H1 (cell line): ENCODE data around the gene PRKAR1B. TPM values are rescaled to one million over a fixed set of nuclear protein-coding genes. Genes with fewer than 3 reads are reported as not detected.

ENCODE experiments used
- CTCF ChIA-PET: fragments of 300-600 bp; sonication (Branson Sonifier 250); formaldehyde crosslinking; loops from one replicate; lab custom pipeline; 2021; ENCODE audit not compliant: partially characterized antibody; lab: Charles Lee
- POLR2A ChIA-PET: fragments of 300-600 bp; sonication (Branson Sonifier 250); formaldehyde crosslinking; loops from one replicate; lab custom pipeline; 2021; ENCODE audit warnings: inconsistent platforms; ENCODE audit not compliant: partially characterized antibody; lab: Charles Lee
- DNase-seq, 2 experiments: peaks; one replicate each; pipeline versions ENCODE4 v3.0.0 to v3.0.0-alpha.2; 2010 to 2022; ENCODE audit warnings: low spot score in 2 of 2, low read depth in 1 of 2, mixed read lengths in 1 of 2
- FAIRE-seq: peaks from 2 replicates; lab custom pipeline; 2011; peaks lifted over from hg19 to GRCh38; lab: Jason Lieb, UNC
- H2AFZ ChIP-seq: 2 replicates; pipeline ENCODE4 v1.8.1; 2012; ENCODE audit warnings: low read length, inconsistent platforms
- H2AK5ac ChIP-seq: 2 replicates; pipeline ENCODE4 v1.6.1; 2013; ENCODE audit warnings: low read depth, low read length
- H2BK120ac ChIP-seq: replicated peaks from 2 replicates; pipeline ENCODE3; 2013; ENCODE audit warnings: low read depth, low read length, inconsistent platforms
- H2BK12ac ChIP-seq: 2 replicates; pipeline ENCODE4 v1.6.1; 2013; ENCODE audit warnings: low read depth, low read length
- H2BK15ac ChIP-seq: 2 replicates; pipeline ENCODE4 v1.6.1; 2013; ENCODE audit warnings: low read length
- H2BK20ac ChIP-seq: 2 replicates; pipeline ENCODE4 v1.6.1; 2013; ENCODE audit warnings: low read length
- H2BK5ac ChIP-seq: 2 replicates; pipeline ENCODE4 v1.6.1; 2013; ENCODE audit warnings: low read depth, low read length
- H3K14ac ChIP-seq: 2 replicates; pipeline ENCODE4 v1.6.1; 2013; ENCODE audit warnings: inconsistent platforms; ENCODE audit not compliant: insufficient read length
- H3K18ac ChIP-seq: 2 replicates; pipeline ENCODE4 v1.6.1; 2013; ENCODE audit warnings: low read length; ENCODE audit errors: extremely low read depth
- H3K23ac ChIP-seq: 2 replicates; pipeline ENCODE4 v1.6.1; 2013; ENCODE audit warnings: inconsistent platforms; ENCODE audit not compliant: insufficient read length
- H3K23me2 ChIP-seq: 2 replicates; pipeline ENCODE4 v1.6.1; 2013; ENCODE audit warnings: low read depth, low read length
- H3K27ac ChIP-seq: 2 replicates; pipeline ENCODE4 v1.6.1; 2011; ENCODE audit warnings: low read depth, low read length, inconsistent platforms
- H3K27me3 ChIP-seq, 4 experiments: replicated peaks in 1 of 4; 1 replicate in 1 of 4; 2 replicates in 3 of 4; pipeline versions ENCODE4 v1.6.1 to v1.8.1; 2011 to 2013; ENCODE audit warnings: low read length in 3 of 4, mild to moderate bottlenecking in 3 of 4, inconsistent platforms in 2 of 4, mixed read lengths in 2 of 4, moderate library complexity in 1 of 4; ENCODE audit not compliant: control insufficient read depth in 3 of 4, insufficient read depth in 3 of 4; ENCODE audit errors: extremely low read depth in 1 of 4
- H3K36me3 ChIP-seq, 4 experiments: 2 replicates each; pipeline versions ENCODE4 v1.6.1 to v1.8.1; 2011 to 2013; ENCODE audit warnings: mild to moderate bottlenecking in 4 of 4, low read length in 3 of 4, moderate library complexity in 2 of 4, control low read depth in 1 of 4, inconsistent platforms in 1 of 4; ENCODE audit not compliant: insufficient read depth in 4 of 4, control insufficient read depth in 2 of 4
- H3K4ac ChIP-seq: replicated peaks from 2 replicates; pipeline ENCODE3; 2013; ENCODE audit warnings: low read length, low read depth, mixed read lengths, inconsistent platforms; ENCODE audit not compliant: insufficient read length
- H3K4me1 ChIP-seq, 4 experiments: replicated peaks in 1 of 4; 1 replicate in 1 of 4; 2 replicates in 3 of 4; pipeline versions ENCODE4 v1.6.1 to v1.8.1; 2011 to 2013; ENCODE audit warnings: low read length in 3 of 4, inconsistent platforms in 2 of 4, mixed read lengths in 1 of 4; ENCODE audit not compliant: insufficient read depth in 4 of 4, control insufficient read depth in 3 of 4
- H3K4me2 ChIP-seq, 2 experiments: 2 replicates each; pipeline versions ENCODE4 v1.6.1 to v1.8.1; 2011 to 2013; ENCODE audit warnings: low read depth in 2 of 2, low read length in 2 of 2, control low read depth in 1 of 2, inconsistent platforms in 1 of 2, mild to moderate bottlenecking in 1 of 2; ENCODE audit not compliant: insufficient read depth in 1 of 2
- H3K4me3 ChIP-seq, 4 experiments: fragments of 200-600, 300-600 bp in 1 of 4; sonication (generic), shearing (Covaris generic), sonication (Bioruptor Twin) in 1 of 4; 2 replicates each; pipeline versions ENCODE4 v1.5.1 to v1.8.1; 2011 to 2016; ENCODE audit warnings: low read length in 4 of 4, low read depth in 3 of 4, control low read depth in 2 of 4, inconsistent platforms in 2 of 4, mild to moderate bottlenecking in 2 of 4, mixed read lengths in 1 of 4, moderate library complexity in 1 of 4; ENCODE audit not compliant: insufficient read depth in 2 of 4; ENCODE audit errors: extremely low read depth in 1 of 4
- H3K56ac ChIP-seq: replicated peaks from 2 replicates; pipeline ENCODE3; 2013; ENCODE audit warnings: low read depth, mild to moderate bottlenecking, mixed read lengths, low read length, inconsistent platforms; ENCODE audit not compliant: insufficient read length
- H3K79me1 ChIP-seq: 2 replicates; pipeline ENCODE4 v1.6.1; 2013; ENCODE audit warnings: low read depth, low read length, control low read depth
- H3K79me2 ChIP-seq, 2 experiments: 2 replicates each; pipeline versions ENCODE4 v1.6.1 to v1.8.1; 2012 to 2013; ENCODE audit warnings: low read length in 2 of 2, mild to moderate bottlenecking in 2 of 2, inconsistent platforms in 1 of 2; ENCODE audit not compliant: insufficient read depth in 2 of 2, control insufficient read depth in 1 of 2
- H3K9ac ChIP-seq, 4 experiments: replicated peaks in 1 of 4; 1 replicate in 1 of 4; 2 replicates in 3 of 4; pipeline versions ENCODE4 v1.6.1 to v1.8.1; 2011 to 2013; ENCODE audit warnings: low read depth in 3 of 4, low read length in 3 of 4, control low read depth in 2 of 4, mild to moderate bottlenecking in 2 of 4, moderate library complexity in 2 of 4, inconsistent platforms in 1 of 4; ENCODE audit errors: extremely low read depth in 1 of 4
- H3K9me3 ChIP-seq, 2 experiments: 2 replicates each; pipeline versions ENCODE4 v1.6.1 to v1.8.1; 2012 to 2013; ENCODE audit warnings: mild to moderate bottlenecking in 2 of 2, moderate library complexity in 2 of 2, control low read depth in 1 of 2, inconsistent platforms in 1 of 2, low read depth in 1 of 2, low read length in 1 of 2, mixed read lengths in 1 of 2; ENCODE audit not compliant: insufficient read depth in 2 of 2
- H4K20me1 ChIP-seq, 2 experiments: replicated peaks in 1 of 2; 2 replicates each; pipeline versions ENCODE3 to v1.8.1; 2011 to 2013; ENCODE audit warnings: inconsistent platforms in 2 of 2, low read length in 2 of 2, mild to moderate bottlenecking in 1 of 2; ENCODE audit not compliant: insufficient read depth in 2 of 2, control insufficient read depth in 1 of 2
- H4K5ac ChIP-seq: 2 replicates; pipeline ENCODE4 v1.6.1; 2013; ENCODE audit warnings: low read length, low read depth, mixed read lengths, inconsistent platforms; ENCODE audit not compliant: insufficient read length
- H4K8ac ChIP-seq: 2 replicates; pipeline ENCODE4 v1.8.0; 2013; ENCODE audit warnings: mild to moderate bottlenecking, moderate library complexity, low read length, inconsistent platforms; ENCODE audit not compliant: insufficient read depth; ENCODE audit errors: extremely low read depth
- H4K91ac ChIP-seq: replicated peaks from 2 replicates; pipeline ENCODE3; 2013; ENCODE audit warnings: low read length, mixed read lengths, inconsistent platforms; ENCODE audit not compliant: insufficient read length
- ATF2 ChIP-seq: IDR thresholded peaks from 2 replicates; pipeline ENCODE4 v1.6.1; 2012; ENCODE audit warnings: low read length, inconsistent platforms
- CREB1 ChIP-seq: IDR thresholded peaks from 2 replicates; pipeline ENCODE4 v1.6.1; 2012; ENCODE audit warnings: inconsistent platforms
- JUN ChIP-seq: IDR thresholded peaks from 2 replicates; pipeline ENCODE4 v1.6.1; 2011; ENCODE audit warnings: low read depth, mild to moderate bottlenecking, improper control_type of control experiment, low read length
- KDM1A ChIP-seq: fragments of 200-600, 300-600 bp; sonication (generic); IDR thresholded peaks from 2 replicates; pipeline ENCODE4 v1.7.1; 2016; ENCODE audit warnings: mild to moderate bottlenecking, low read length, borderline replicate concordance
- NRF1 ChIP-seq: IDR thresholded peaks from 2 replicates; pipeline ENCODE4 v1.6.1; 2011; ENCODE audit warnings: mild to moderate bottlenecking, low read depth, low read length, improper control_type of control experiment
- POLR2A ChIP-seq, 2 experiments: IDR thresholded peaks; 1 replicate in 1 of 2; 2 replicates in 1 of 2; pipeline ENCODE4 v1.6.1; 2011; ENCODE audit warnings: low read depth in 2 of 2, low read length in 2 of 2, mild to moderate bottlenecking in 2 of 2; ENCODE audit errors: control extremely low read depth in 1 of 2
- SRF ChIP-seq: IDR thresholded peaks from 2 replicates; pipeline ENCODE4 v1.6.1; 2011; ENCODE audit warnings: mild to moderate bottlenecking, low read depth, low read length, moderate library complexity
- WGBS, 2 experiments: shearing (Covaris generic) in 1 of 2; methylation state at CpG; one replicate each; pipeline versions ENCODE4 v1.1.6 to v1.1.7; 2013 to 2015; ENCODE audit warnings: low lambda C conversion rate in 2 of 2, mixed read lengths in 2 of 2, inconsistent platforms in 1 of 2, low coverage in 1 of 2, missing lambda C conversion rate in 1 of 2; ENCODE audit not compliant: insufficient replicate concordance in 2 of 2, insufficient coverage in 1 of 2, insufficient read length in 1 of 2; ENCODE audit errors: extremely low coverage in 1 of 2, missing lambda C conversion rate in 1 of 2; 5-methylcytosine and 5-hydroxymethylcytosine counted together
- polyA plus RNA-seq, 7 experiments: library from polyadenylated mRNA; depleted of rRNA in 3 of 7; stranded (reverse) in 5 of 7; unstranded in 2 of 7; fragments of >200 nt in 5 of 7; fragments of 200-250 nt in 2 of 7; gene quantifications; 1 replicate in 5 of 7; 2 replicates in 1 of 7; 4 replicates in 1 of 7; pipeline versions ENCODE4 v1.2.1 to v1.2.3, GENCODE V29; 2011 to 2013; ENCODE audit warnings: missing spikeins in 2 of 7, mixed read lengths in 2 of 7
- total RNA-seq: library from RNA; stranded (reverse); fragmentation: NEBNext Ultra II Directional; extraction: Animal tissue kit (Norgen Biotek cat#: 25700); gene quantifications from 2 replicates; pipeline ENCODE4 v1.2.1, GENCODE V29; 2021

The PRKAR1B gene
- total and polyA plus RNA-seq, 2 of the 8 experiments (the other 6 are each of a cell fraction or from before 2014, with no cell fraction given): 12.3 to 55.7 TPM

- no peak overlapping the region for H3K14ac ChIP-seq
- H4K20me1 ChIP-seq: peaks cover 0 to 5% of the 10 kb centered on the region in 2 experiments
- no peaks in the 10 kb centered on the region for H3K79me1 ChIP-seq
- H3K36me3 ChIP-seq: peaks cover under 1 to 13% (median 1%) of the 10 kb centered on the region in 4 experiments; a peak in 4 of 8 replicates
- H3K9ac ChIP-seq: no peak overlapping the region
- no peak overlapping the region for H2AK5ac ChIP-seq
- H2BK5ac ChIP-seq: no peak overlapping the region
- no peak overlapping the region for H3K4me2 ChIP-seq
- no peak overlapping the region for H4K91ac ChIP-seq
- H3K18ac ChIP-seq: no peak overlapping the region
- no peak overlapping the region for H3K56ac ChIP-seq
- no peak overlapping the region for H3K4ac ChIP-seq
- H3K27ac ChIP-seq: no peak overlapping the region
- H3K23me2 ChIP-seq: no peaks in the 10 kb centered on the region; the same call in 1 of the 2 replicates
- peaks cover 0 to 1% of the 10 kb centered on the region in 2 experiments; a peak in 1 of 4 replicates for H3K9me3 ChIP-seq
- no peak overlapping the region for H3K23ac ChIP-seq
- no peaks in the 10 kb centered on the region for H3K27me3 ChIP-seq
- no peak overlapping the region for H2BK120ac ChIP-seq
- FAIRE-seq (no peak), DNase-seq (no peak)
- no peak overlapping the region for H2BK15ac ChIP-seq
- 96% methylated on average over 15 of the region's 16 CpGs; no CpG with 5 or more reads in 1 of the 2 experiments for WGBS, 2 experiments
- TF ChIP-seq KDM1A (no peak), JUN (no peak), SRF (no peak), NRF1 (no peak), CREB1 (no peak), POLR2A (IDR thresholded peaks at IDR 0.05; ENCODE audit: control extremely low read depth in 1 of 2, low read depth in 2 of 2, low read length in 2 of 2) (no peak), ATF2 (no peak)
- H3K4me1 ChIP-seq: peaks cover 0 to 6% (median 2%) of the 10 kb centered on the region in 4 experiments; a peak in 6 of 7 replicates
- ChIA-PET CTCF (interaction anchor here (1.4 kb wide), 1 partner anchor 257 kb away, joined by 4 read pairs; no protein-coding TSS in a partner anchor), POLR2A (no interaction called here)
- no peak overlapping the region for H2BK20ac ChIP-seq
- H2BK12ac ChIP-seq: no peak overlapping the region
- no peaks in the 10 kb centered on the region for H3K79me2 ChIP-seq
- H2AFZ ChIP-seq: no peak overlapping the region
- no peak overlapping the region for H4K8ac ChIP-seq
- H4K5ac ChIP-seq: no peak overlapping the region
- no peak overlapping the region for H3K4me3 ChIP-seq
Observed at GRCh38 chr7:578386-578785, 148.7 kb downstream of the PRKAR1B start.
